Measurements from ENCODE around the gene ABCF2. TPM values are rescaled to one million over a fixed set of nuclear protein-coding genes. Genes with fewer than 3 reads are reported as not detected.

ABCF2 gene
- total RNA-seq, 2 donors from 2014 or later, result 11.9 to 13.5 TPM

GRCh38 chr7:151260471-151260870 is 33.5 kb upstream of the ABCF2 start:
- Histone ChIP-seq H3K4me3 (no peak overlapping the region), H3K9me3 (no peaks in the 10 kb centered on the region), H3K27me3 (no peaks in the 10 kb centered on the region), H3K36me3 (replicated peaks in 1 of 2; ENCODE audit: insufficient read depth in 1 of 2, low read depth in 2 of 2) (no peaks in the 10 kb centered on the region), H3K4me1 (no peaks in the 10 kb centered on the region), H3K27ac (no peak overlapping the region)
- intact Hi-C loops (cut with DNase I), result no loop called here
- no peak for ATAC-seq
- no peak for TF ChIP-seq CTCF (IDR thresholded peaks at IDR 0.05)
- no peak for TF ChIP-seq POLR2A (IDR thresholded peaks at IDR 0.05)
- WGBS, 2 donors, result 68 to 77% methylated on average over 10 to 11 of the region's 11 CpGs
- DNase-seq, result no peak

GRCh38 chr7:151257990-151258389 is 31.0 kb upstream of the ABCF2 start:
- H3K27me3 ChIP-seq, result no peaks in the 10 kb centered on the region
- DNase-seq (no peak), ATAC-seq (no peak)
- intact Hi-C loops (cut with DNase I), result no loop called here
- TF ChIP-seq POLR2A (IDR thresholded peaks at IDR 0.05), result no peak
- TF ChIP-seq CTCF (IDR thresholded peaks at IDR 0.05), result no peak
- H3K4me3 ChIP-seq, result no peak overlapping the region
- no peaks in the 10 kb centered on the region for H3K36me3 ChIP-seq (replicated peaks in 1 of 2; ENCODE audit: insufficient read depth in 1 of 2, low read depth in 2 of 2)
- 87 to 91% methylated on average over 7 of the region's 7 CpGs for WGBS, 2 donors
- no peaks in the 10 kb centered on the region for H3K9me3 ChIP-seq
- no peaks in the 10 kb centered on the region for H3K4me1 ChIP-seq
- H3K27ac ChIP-seq, result no peak overlapping the region

DNA sequence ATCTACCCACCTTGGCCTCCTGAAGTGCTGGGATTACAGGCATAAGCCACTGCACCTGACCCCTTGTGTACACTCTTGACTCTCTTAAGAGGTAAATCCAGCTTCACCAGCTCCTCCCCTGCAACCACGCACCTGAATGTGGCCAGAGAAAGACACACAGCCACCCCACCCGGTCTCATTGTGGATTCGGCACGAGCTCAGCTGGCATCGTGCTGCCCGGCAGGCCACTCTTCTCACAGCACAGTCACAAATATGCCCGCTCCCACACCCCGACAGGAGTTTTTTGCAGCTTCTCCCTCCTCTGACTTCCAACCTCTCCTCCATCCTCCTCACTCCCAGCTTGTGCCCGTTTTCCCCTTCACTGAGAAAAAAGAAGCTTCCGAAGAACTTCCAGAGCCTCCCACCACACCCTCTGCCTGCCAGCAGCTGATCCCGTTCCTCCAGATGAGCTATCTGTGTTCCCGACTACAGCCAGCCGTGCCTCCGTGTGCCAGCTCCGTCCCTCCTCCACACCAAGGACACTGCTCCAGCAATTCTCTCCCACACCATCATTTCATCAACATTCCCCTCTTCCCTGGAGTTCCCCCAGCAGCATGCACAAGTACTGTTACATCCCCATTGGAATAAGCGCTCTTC is 29.5 kb upstream of the ABCF2 start:
- TF ChIP-seq CTCF (IDR thresholded peaks at IDR 0.05), result no peak
- no peak for TF ChIP-seq POLR2A (IDR thresholded peaks at IDR 0.05)
- H3K4me3 ChIP-seq, result no peak overlapping the region
- H3K27me3 ChIP-seq, result no peaks in the 10 kb centered on the region
- H3K36me3 ChIP-seq (replicated peaks in 1 of 2; ENCODE audit: insufficient read depth in 1 of 2, low read depth in 2 of 2), result no peaks in the 10 kb centered on the region
- 44 to 62% methylated on average over 13 to 16 of the region's 16 CpGs for WGBS, 2 donors
- H3K9me3 ChIP-seq, result no peaks in the 10 kb centered on the region
- intact Hi-C loops (cut with DNase I), result no loop called here
- DNase-seq (no peak), ATAC-seq (no peak)
- peaks cover 9% of the 10 kb centered on the region for H3K4me1 ChIP-seq
- H3K27ac ChIP-seq, result no peak overlapping the region

DNA sequence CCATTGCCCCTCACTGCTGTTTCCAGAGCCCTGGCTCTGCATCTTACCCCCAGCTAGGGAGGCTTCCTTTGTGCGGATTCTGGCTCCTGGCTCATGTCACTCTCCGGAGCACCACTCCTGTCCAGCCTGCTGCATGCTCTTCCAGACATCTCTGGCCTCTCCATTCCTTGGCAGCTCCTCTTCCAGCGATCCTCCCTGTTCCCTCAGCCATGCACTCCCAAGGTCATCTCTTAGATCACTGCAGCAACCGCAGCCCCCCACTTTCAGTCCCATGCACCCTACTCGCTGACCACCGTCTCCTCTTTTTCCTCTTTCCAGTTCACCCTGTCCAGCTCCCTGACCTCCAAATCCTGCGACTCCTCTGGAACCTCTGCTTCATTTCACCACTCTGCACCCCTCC is 28.4 kb upstream of the ABCF2 start:
- peaks cover 21% of the 10 kb centered on the region for H3K4me1 ChIP-seq
- no peaks in the 10 kb centered on the region for H3K9me3 ChIP-seq
- ATAC-seq (no peak), DNase-seq (no peak)
- no peaks in the 10 kb centered on the region for H3K36me3 ChIP-seq (replicated peaks in 1 of 2; ENCODE audit: insufficient read depth in 1 of 2, low read depth in 2 of 2)
- 60 to 71% methylated on average over 7 of the region's 7 CpGs for WGBS, 2 donors
- intact Hi-C loops (cut with DNase I), result no loop called here
- H3K27me3 ChIP-seq, result no peaks in the 10 kb centered on the region
- no peak overlapping the region for H3K27ac ChIP-seq
- no peak overlapping the region for H3K4me3 ChIP-seq
- no peak for TF ChIP-seq POLR2A (IDR thresholded peaks at IDR 0.05)

GRCh38 chr7:151254851-151255250 is 27.8 kb upstream of the ABCF2 start:
- Histone ChIP-seq H3K9me3 (no peaks in the 10 kb centered on the region), H3K4me1 (peaks cover 26% of the 10 kb centered on the region), H3K27me3 (no peaks in the 10 kb centered on the region), H3K27ac (no peak overlapping the region), H3K4me3 (no peak overlapping the region), H3K36me3 (replicated peaks in 1 of 2; ENCODE audit: insufficient read depth in 1 of 2, low read depth in 2 of 2) (no peaks in the 10 kb centered on the region)
- 85 to 86% methylated on average over 11 of the region's 11 CpGs for WGBS, 2 donors
- TF ChIP-seq POLR2A (IDR thresholded peaks at IDR 0.05) (no peak), CTCF (IDR thresholded peaks at IDR 0.05) (no peak)
- ATAC-seq (no peak), DNase-seq (no peak)
- intact Hi-C loops (cut with DNase I), result no loop called here
